ENCODE data around the gene USP1.

Gene USP1

DNA sequence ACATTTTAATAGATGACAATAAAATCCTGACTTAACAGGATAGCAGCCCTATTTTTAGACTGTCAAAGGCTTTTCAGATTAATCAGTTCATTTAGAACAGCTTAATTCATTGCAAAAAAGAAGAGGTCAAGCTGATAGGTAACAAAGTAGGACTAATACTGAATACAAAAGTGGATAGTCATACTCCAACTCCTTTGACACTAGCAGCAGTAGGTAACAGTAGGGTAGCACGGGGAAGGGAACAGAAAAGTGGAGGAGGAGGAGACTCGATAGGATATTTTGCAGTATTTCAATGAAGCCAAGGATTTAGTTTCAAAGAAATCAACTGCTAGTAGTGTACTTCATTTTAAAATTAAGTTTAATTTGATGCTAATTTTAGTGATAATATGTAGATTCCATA lies 51.1 kb downstream of the USP1 start:
- no peak for DNase-seq
- ATAC-seq, result no peak

DNA sequence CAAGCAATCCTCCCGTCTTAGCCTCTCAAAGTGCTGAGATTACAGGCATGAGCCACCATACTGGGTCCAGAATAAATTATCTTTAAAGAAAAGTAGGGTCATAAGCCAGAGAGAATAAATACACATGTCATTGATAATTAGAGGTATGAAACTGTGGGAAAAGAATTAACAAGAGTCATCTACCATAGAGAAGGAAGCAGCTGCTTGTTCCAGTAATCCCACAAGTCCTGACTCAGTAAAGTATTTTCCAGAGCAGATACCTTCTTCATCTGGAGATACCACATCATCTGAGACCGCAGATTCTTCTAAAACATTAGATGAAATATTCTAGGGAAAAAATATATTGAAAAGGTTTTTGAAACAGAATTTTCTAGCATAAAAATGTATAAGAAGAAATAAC lies 55.7 kb downstream of the USP1 start:
- no peak for ATAC-seq

DNA sequence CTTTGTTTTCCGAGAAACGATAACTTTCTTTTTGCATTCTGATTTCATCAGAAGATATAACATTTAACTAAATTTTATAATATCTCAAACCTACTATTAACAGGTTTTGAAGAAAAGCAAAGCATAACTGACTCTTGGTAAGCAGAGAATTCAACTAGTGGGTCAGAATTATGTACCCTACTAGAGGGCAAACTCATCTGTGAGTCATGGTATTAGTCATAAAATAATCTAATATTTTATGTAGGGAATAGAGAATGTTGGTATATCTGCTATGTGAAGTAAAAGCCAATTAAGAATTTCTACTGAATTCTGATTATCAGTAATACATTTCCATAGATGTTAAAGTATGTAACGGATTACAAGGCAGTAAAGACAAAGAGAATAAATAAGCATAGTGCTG lies 56.8 kb downstream of the USP1 start:
- ATAC-seq (no peak), DNase-seq (no peak)

More for the DNA sequence above, 55.7 kb downstream of the USP1 start:
- DNase-seq, result no peak

DNA sequence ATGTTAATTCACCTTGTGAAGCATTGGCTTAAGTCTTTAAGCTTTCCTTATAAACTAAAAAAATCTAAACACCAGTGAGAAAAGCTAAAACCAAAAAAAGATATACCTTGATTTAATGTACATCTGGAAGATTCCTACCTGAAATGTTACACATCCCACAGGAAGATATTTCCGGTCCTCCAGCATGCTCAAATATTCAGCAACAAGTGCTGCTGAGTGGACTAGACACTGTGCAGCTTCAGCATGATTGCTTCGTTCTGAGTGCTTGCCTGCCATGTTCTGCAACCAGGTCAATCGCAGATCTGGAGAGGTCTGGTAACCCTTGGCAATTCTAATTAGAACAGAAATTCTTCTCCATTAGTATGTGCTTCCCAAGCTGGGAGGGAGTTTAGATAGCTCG lies 57.3 kb downstream of the USP1 start:
- DNase-seq, result no peak
- ATAC-seq, result no peak

DNA sequence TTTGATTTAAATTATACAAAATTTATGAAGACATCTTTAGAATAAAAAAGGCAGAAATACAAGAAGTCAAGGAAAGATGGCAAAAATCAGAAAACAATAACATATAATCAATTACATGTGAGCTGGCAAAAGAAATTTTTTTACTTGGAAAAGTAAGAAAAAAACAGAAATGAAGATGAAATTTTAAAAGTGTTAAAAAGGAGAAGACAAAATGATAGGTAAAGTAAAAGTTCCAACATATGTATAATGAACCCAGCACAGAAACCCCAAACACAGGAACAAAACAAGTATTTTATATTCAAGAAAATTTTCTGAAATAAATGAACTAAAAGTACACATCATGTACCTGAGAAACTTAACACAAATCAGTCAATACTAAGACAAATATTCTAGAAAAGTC lies 63.4 kb downstream of the USP1 start:
- no peak for ATAC-seq
- no peak for DNase-seq

Measured in stimulated activated naive CD8-positive, alpha-beta T cell treated with anti-CD3 and anti-CD28 coated beads, Interleukin-15, Interleukin-2, amounts not matched to agents 100 U/mL and 50 U/mL, for 24 hours (primary cell).